Testis (tissue), 2 donors: ENCODE data around the gene TREH.

Source experiments
- POLR2A ChIP-seq: fragments of 450-650 bp; IDR thresholded peaks from one replicate; pipeline ENCODE4 v1.6.1; 2017; ENCODE audit warnings: antibody characterized with exemption, mild to moderate bottlenecking, moderate library complexity
- TF ChIP-seq, protein P1 (sequence below), 3 experiments: fragments of 450-650 bp in 2 of 3; fragments of 200-600 bp in 1 of 3; sonication (generic) in 1 of 3; IDR thresholded peaks; one replicate each; pipeline ENCODE4 v1.5.1; 2016 to 2019; ENCODE audit warnings: antibody characterized with exemption in 3 of 3, mild to moderate bottlenecking in 2 of 3, moderate library complexity in 1 of 3

GRCh38 chr11:118715245-118715831 lies 35.9 kb upstream of the TREH start:
- no peak for TF ChIP-seq POLR2A
- TF ChIP-seq, protein P1, sequence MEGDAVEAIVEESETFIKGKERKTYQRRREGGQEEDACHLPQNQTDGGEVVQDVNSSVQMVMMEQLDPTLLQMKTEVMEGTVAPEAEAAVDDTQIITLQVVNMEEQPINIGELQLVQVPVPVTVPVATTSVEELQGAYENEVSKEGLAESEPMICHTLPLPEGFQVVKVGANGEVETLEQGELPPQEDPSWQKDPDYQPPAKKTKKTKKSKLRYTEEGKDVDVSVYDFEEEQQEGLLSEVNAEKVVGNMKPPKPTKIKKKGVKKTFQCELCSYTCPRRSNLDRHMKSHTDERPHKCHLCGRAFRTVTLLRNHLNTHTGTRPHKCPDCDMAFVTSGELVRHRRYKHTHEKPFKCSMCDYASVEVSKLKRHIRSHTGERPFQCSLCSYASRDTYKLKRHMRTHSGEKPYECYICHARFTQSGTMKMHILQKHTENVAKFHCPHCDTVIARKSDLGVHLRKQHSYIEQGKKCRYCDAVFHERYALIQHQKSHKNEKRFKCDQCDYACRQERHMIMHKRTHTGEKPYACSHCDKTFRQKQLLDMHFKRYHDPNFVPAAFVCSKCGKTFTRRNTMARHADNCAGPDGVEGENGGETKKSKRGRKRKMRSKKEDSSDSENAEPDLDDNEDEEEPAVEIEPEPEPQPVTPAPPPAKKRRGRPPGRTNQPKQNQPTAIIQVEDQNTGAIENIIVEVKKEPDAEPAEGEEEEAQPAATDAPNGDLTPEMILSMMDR (IDR thresholded peaks at IDR 0.05), result no peak
